ENCODE results near the gene BPIFB3. TPM values are rescaled to one million over a fixed set of nuclear protein-coding genes. Genes with fewer than 3 reads are reported as not detected.

The BPIFB3 gene, protein sequence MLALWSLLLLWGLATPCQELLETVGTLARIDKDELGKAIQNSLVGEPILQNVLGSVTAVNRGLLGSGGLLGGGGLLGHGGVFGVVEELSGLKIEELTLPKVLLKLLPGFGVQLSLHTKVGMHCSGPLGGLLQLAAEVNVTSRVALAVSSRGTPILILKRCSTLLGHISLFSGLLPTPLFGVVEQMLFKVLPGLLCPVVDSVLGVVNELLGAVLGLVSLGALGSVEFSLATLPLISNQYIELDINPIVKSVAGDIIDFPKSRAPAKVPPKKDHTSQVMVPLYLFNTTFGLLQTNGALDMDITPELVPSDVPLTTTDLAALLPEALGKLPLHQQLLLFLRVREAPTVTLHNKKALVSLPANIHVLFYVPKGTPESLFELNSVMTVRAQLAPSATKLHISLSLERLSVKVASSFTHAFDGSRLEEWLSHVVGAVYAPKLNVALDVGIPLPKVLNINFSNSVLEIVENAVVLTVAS
- not detected for total RNA-seq

DNA sequence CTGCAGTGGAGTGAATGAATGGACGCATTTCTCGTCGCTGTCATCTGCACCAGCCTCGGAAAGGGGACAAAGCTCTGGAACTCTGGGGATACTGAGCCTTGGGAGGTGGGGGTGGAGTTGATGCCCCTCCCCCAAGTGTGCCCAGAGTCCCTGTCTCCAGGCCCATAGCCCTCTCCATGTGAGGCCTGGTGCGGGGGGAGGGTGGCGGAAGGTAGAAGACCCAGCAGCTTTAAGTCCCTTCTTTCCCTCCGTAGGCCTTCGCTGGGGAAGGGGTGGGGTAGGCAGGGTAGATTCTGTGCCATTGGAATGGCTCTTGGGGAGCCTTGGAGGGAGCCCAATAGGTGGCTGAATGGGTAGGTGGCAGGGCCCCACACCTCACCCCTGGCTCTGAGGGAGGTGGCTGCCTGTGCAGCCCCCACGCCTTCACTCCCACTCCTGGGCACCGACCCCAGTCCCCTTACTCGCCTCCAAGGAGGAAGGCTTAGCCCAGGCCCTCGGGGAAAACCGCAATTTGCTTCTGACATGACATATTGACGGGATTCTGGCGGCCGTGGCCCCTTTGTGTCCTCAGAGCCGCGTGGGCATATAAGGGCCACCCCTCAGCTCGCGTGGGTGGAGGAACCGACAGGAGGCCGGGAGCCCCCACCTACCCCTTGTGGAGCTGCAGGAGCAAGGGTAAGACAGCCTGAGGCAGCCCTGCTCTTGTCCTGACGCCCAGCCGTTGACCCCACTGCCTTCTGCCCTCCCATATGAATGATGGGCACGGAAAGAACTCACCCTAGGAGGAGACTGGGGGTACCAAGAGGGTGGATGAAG is at the start of gene BPIFB3:
Gene BPIFB3, plus strand, starts transcription at position 613 of the 816 bp plus-strand sequence. CDS start 1,533 bp downstream, outside the sequence.
- no peak for DNase-seq

DNA sequence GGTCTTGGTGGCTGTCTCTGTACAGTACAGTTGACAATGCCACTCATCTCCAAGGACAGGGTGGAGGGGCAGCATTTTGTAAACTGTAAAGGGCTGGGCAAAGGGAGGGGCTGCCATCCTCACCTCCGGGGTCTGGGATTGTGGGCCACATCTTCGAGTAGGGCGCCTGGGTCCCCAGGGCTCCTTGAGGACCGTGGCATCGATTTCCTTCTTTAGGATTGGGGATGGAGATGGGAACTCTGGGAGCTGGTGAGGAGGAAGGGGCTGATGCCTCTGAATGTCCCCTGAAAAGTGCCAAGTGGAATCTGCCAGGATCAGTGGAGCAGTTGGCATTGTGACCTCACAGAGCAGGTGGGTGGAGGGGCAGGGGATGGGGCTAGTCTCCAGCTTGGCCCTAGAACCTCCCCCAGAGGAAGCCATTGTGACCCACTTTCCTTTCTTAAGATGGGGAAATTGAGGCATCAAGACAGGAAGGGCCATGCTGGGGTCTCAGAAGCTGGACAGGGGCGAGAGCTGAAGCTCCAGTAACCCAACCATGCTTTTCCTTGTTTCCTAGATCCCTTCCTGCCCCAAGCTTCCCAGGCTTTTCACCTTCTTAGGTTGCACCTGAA is 49.5 kb upstream of the BPIFB3 start, which contains the start of gene SUN5:
Gene SUN5, minus strand, starts transcription at position 293 of the 611 bp plus-strand sequence. Its CDS starts 93 bp downstream, at position 200.
- no peak for DNase-seq

DNA sequence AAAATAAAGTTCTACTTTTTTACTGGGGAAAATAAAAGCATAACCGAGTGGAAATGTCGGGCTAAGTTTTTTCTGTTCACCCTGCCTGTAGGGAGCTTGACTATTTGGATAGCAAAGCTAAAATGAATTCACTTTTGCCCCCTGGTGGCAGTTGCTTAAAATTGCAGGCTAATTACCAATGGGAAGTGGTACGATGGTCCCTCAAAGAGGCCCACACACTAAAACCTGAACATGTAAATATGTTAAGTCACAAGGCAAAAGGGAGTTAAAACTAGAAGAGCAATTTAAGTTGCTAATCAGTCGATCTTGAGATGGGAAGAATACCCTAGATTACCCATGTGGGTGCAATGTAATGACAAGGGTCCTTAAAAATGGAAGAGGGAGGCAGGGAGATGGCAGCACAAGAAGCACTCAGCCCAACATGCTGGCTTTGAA is 48.6 kb upstream of the BPIFB3 start:
- DNase-seq: no peak

DNA sequence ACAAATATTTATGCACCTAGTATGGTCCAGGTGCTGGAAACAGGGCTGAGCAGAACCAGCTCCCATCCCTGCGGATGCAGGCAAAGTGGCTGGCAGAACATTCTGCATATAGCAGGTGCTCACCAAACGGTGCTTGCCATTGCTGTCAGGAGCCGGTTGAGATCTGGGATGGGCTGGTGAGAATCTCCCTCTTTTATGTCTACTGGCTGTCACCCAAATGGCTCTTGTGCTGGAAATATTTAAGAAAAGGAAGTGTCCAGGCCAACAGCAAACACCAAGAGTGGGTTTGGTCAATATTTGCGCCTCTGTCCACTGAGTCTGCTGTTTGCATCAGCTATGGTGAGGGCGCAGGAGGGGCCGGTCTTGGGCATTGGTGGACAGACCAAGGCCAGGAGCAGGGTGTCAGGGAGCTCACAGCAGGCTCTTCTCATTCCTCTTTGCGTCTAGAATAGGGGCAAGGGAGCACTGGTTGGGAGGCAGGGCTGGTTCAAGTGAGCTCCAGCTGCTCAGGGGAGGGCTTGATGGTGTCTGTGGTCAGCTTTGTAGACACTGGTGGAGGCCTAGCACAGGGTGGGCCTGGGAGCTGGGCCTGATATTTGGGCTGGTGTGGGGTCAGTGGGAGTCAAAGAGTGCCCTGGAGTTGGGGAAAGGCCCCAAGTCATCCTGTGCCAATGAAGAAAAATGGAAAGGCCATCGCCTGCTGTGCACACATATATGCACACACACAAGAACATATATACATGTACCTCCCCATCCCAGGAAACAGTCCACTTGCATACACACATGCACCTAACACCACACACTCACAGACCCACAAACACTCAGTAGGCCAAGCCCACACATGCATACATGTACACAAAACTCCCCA is 47.6 kb upstream of the BPIFB3 start:
- DNase-seq: no peak

DNA sequence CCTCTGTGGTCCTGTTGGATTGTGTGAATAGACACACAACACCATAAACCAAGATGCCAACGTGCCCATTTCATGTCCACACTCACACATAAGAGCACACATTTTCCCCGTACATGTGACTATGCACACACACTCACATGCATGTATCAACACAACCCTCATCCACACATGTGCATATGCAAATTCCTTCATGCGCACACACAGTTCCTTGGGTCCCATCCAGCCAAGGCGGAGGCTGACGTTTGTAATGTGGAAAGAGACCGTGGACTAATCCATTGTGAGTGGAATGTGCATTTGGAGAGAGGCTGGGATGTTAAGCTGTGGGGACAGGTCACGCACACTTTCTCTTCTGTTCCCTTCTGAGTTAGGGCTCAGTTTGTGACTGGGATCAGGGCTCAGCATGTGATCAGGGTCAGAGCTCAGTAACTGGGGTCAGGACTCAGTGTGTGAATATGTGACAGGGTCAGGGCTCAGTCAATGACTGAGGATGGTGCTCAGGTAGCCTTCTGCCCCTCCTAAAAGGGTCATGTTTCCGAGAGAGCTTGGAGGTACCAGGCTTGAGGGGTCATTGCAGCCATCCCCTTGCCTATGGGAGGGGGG is 46.8 kb upstream of the BPIFB3 start:
- no peak for DNase-seq

DNA sequence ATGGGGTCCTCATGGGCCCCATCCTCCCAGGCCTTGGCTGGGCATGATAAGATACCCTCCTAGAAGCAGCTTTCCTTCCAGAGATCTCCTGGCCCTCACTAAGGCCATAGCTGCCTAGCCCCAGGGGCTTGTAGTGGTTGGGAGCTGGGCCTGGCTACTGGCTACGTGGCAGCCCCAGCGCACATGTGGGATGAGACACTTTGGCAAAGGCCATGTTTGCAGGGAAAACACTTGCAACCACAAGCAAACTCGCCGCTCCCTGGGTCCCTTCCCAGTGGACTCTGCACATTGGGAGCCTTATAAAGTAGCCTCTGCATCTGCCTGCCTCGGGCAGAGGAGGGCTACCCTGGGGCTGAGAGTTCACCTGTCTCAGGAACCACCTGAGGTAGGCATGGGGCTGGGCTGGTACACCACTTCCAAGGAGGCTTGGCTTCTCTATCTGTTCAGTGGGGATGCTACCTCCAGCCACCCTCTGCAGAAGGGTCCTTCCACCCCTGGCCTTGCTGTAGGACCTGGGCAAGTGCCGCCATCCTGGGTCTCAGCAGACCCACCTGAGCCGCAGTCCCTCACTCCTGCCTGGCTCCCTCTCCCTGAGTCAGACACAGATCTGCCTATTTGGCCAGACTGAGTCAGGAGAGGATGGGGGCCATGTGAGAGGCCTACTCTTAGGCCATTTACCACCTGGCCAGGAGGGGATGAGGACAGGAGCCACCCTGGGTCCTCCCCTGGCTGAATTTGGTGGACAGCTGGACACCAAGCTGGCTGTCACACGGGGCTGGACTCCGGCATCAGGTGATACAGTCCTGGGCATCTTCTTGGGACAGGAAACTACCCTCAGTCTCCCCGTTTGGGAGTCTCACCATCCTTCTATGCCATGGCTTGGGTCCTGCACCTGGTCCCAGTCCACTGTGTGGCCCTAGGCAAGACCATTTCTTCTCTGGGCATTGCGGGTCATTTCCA is 46.0 kb upstream of the BPIFB3 start, which contains the start of gene BPIFB2:
Gene BPIFB2, plus strand, starts transcription at position 329 of the 960 bp plus-strand sequence. CDS start 871 bp downstream, outside the sequence.
- no peak for DNase-seq

DNA sequence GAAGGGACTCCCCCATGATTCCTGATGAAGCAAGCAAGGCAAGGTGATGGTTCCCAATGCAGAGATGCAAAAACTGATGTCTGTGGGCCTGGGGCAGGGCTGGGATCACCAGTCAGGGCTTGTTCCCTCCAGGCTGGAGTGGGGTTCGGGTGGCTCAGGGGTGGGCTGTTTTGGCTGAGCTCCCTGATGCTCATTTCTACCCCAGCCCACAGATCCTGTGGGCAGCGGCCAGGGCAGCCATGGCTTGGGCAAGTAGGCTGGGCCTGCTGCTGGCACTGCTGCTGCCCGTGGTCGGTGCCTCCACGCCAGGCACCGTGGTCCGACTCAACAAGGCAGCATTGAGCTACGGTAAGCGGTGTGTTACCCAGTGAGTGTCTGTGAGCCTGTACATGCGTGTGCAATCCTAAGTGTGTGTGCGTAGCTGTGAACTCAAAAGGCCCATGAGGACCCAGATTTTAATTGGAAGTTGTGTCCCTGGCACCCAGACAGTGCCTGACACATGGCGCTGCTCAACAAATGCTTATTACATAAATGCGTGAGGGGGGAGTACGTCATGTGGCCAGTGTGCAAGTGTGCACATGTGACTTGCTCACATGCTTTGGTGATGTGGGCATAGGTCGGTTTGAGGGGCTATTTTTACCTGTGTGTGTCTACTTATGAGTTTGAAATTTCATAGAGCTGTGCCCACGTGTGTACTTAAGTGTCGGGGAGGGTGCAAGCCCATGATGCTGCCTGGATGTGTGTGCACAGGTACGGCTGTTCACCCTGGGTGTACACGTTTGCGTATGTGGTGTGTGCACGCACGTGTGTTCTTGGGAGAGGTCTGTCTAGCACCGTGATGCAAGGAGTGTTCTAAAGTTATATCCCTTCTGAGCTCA is 45.1 kb upstream of the BPIFB3 start:
- no peak for DNase-seq

DNA sequence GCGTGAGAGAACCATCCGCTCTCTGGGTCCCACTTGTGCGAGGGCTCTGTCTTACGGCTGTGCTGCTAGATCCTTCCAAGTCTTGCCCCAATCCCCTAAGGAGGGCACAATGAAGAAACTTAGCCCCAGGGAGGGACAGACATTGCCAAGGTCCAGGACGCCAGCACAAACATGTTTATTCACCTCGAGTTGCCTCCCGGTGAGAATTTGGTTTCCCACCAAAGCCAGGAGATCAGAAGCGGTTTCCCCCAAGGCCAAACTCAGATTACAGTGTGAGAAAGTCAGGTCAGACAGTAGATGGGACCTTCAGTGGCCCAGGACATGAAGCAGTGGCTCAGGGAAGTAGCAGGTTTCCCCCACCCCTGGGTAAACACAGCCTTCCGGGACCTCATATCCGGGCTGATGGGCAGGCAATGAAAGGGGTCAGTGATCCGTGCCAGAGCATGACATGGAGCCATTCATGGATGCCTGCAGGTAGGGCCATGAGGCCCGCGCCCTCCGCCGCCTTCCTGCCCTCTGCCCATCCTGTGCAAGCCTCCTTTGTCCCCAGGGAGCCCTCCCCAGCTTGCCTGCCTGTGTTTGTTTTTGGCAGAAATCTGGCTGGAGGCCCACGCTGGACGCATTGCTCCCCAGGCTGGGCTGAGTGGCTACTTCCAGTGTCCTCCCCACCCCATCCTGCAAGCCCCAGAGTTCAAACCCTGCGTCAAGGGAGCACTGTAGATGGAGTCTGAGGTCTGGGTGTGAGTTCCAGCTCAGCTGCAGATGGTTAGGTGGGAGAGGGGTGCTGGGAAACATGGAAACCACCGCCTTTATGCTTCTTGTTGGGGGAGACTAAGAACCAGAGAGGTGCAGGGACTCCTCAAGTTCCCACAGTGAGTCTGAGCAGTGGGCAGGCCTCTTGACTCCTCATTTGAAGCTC is 44.2 kb upstream of the BPIFB3 start:
- no peak for DNase-seq

DNA sequence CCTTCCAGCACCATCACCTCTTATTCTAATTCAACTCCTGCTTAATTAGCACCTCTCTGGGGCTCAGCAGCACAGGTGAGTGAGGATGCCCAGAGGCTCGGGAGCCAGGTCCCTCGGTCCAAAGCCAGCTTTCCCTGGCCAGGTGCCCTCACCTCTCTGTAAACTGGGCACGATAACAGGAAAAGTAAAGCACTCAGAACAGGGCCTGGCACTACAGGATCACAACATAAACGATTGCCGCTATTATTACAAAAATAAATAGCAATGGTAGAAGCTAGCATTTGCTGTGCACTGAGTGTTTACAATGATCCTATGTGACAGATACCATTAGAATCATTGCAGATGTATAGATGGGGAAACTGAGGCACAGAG is 43.6 kb upstream of the BPIFB3 start:
- DNase-seq: no peak

DNA sequence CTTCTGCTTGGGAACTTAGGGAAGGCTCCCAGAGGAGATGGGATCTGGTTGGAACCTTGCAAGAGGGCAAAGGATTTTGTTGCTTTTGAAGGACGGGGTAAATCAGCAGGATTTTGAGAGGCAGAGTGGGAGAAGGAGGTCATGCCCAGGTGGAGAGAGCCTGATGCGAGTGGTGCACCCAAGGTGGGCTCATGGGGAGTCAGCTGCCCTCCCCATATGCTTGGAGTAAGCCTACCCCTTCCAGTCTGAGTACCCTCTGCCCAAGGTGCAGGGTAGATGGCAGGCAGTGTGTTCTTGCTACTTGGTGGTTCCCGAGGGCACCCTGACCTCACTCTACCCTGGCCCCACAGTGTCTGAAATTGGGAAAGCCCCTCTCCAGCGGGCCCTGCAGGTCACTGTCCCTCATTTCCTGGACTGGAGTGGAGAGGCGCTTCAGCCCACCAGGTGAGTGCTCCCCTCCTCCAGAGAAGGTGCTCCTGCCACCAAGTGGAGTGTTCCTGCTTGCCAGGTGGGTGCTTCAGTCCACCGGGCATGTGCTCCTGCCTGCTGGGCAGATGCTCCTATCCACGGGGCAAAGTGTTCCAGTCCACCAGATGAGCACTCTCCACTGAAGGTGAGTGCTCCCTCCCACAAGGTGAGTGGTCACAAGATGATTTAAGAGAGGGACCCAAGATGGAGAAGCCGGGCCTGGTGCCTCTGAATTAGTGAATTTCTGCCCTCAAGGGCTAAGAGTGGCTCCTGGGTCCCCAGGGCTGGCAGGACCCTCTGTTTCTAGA is 42.8 kb upstream of the BPIFB3 start:
- DNase-seq: no peak

DNA sequence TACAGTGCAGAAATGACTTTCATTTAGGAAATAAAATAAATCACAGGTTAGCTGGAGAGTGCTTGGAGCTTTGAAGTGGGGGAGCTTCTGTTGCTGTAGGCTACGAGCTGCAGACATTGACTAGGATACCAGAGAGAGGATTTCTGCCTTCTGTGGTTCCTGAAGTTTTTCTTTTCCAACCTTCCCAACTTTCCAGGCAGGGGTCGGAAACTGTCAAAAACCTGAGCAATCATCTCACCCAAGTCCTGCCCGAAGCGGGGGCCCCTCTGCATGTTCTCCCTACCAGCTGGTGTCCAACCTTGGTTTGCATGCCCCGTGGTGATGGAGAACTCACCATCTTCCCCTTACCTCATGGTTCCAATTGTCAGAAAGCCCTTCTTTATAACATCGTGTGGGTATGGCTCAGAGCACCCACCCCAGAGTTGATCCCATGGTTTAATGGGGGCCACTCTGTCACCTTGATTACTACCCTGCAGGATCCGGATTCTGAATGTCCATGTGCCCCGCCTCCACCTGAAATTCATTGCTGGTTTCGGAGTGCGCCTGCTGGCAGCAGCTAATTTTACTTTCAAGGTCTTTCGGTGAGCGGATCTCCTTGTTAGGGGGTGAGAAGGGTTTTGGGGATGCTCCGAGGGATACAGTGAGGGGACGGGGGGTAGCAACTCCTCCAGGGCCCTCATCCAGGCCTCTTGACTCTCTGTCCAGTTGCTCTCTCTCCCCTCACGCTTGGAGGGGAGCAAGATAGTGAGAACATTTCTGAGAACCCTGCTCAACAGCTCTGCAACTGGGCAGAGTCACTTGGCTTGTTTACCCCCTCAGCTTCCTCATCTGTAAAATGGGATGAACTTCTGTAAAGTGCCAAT is 41.1 kb upstream of the BPIFB3 start:
- no peak for DNase-seq

DNA sequence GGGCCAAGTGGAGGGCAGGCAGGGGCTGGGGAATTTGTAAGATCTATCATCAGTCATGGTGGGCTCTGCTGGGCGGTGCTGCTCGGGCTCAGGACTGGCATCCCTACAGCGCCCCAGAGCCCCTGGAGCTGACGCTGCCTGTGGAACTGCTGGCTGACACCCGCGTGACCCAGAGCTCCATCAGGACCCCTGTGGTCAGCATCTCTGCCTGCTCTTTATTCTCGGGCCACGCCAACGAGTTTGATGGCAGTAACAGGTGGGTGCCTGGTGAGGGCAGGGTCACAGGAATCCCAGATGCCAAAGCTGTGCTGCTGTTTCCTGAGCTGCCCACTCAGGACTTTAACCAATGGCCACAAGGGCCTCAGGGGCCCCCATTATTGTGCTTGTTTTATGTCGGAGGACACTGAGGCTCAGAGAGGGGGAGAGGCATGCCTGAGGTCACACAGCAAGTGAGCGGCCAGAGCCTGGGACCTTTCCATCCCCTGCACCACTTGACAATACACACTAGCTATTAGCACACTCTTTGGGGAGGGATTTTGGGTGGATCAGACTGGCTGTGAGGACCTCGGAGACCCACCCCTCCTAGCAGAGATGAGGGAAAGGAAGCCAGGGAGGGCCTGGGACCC is 39.9 kb upstream of the BPIFB3 start:
- DNase-seq: no peak

DNA sequence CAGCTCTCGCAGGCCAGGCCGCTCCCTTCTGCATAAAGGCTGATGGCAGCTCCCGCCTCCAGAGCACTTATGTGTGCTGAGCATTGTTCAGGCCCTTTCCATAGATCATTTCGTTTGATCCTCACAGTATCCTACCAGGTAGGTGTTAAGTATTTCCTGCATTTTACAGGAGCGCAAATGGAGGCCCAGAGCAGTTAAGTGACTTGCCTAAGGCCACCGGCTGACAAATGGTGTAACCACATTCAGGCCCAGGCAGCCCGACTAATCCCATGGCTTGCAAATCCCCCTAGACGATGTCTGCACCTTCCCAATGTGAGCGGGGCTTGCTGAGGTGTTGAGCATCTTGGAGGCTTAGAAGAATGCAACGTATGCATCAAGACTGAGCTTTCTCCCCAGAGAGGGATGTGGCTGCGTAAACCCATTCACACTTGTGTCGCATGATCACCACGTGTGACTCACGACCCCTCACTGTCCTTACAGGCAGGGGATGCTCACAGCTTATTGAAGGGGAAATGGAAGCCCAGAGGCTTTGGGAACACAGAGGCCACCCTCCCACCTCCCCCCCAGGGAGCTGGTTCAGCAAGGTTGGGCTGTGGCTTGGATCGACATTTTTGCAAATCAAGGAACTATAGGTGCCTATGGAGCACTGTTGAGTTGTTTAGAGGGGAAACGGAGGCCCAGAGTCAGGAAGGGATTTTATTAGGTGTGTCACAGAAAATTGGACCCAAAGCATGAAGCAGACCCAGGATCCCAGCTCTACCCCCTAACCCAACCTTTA is 39.2 kb upstream of the BPIFB3 start:
- DNase-seq: no peak

DNA sequence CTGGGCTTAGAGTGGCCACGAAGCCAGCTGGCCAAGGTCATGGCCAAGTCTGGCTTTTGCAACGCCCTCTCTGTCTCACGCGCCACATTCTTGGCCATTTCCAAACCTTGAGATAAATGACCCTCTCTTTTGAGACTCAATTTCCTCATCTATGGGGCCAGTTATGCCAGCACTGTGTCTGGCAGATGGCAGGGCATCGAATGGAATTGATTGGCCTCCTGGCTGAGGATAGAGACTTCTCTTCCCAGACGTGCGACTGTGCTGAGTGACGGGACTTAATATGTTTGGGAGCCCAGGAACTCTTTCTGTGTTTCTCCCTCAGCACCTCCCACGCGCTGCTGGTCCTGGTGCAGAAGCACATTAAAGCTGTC is 38.6 kb upstream of the BPIFB3 start:
- no peak for DNase-seq

Measured in occipital lobe (tissue), 2 donors.